GM23338 (cell line): Measurements from ENCODE around the gene APELA. TPM values are rescaled to one million over a fixed set of nuclear protein-coding genes. Genes with fewer than 3 reads are reported as not detected.

Source experiments
- ATAC-seq: fragments of 200-7000 bp; cut with Tn5 transposase; 3 replicates; pipeline ENCODE4 v1.9.1; 2020
- DNase-seq: peaks from one replicate; pipeline ENCODE4 v3.0.0-alpha.2; 2015; ENCODE audit warnings: low spot score
- H2AFZ ChIP-seq: fragments of 200-600 bp; sonication (generic); 2 replicates; pipeline ENCODE4 v1.8.0; 2016; ENCODE audit warnings: antibody characterized with exemption, mild to moderate bottlenecking, moderate library complexity
- H3F3A ChIP-seq: fragments of 200-600 bp; sonication (generic); replicated peaks from 2 replicates; pipeline ENCODE4 v1.8.0; 2017; ENCODE audit warnings: antibody characterized with exemption, mixed run types, low read depth
- H3K27ac ChIP-seq: fragments of 200-600 bp; sonication (generic); 2 replicates; pipeline ENCODE4 v1.6.1; 2016; ENCODE audit warnings: low read depth
- H3K27me3 ChIP-seq: fragments of 200-600 bp; sonication (generic); 2 replicates; pipeline ENCODE4 v1.8.0; 2016; ENCODE audit warnings: mild to moderate bottlenecking, mixed run types, moderate library complexity; ENCODE audit not compliant: insufficient read depth
- H3K36me3 ChIP-seq: fragments of 200-600 bp; sonication (generic); 2 replicates; pipeline ENCODE4 v1.8.0; 2016; ENCODE audit warnings: mild to moderate bottlenecking; ENCODE audit not compliant: insufficient read depth
- H3K4me1 ChIP-seq: fragments of 200-600 bp; sonication (generic); 2 replicates; pipeline ENCODE4 v1.8.0; 2016; ENCODE audit warnings: mild to moderate bottlenecking, moderate library complexity; ENCODE audit not compliant: insufficient read depth
- H3K4me2 ChIP-seq: fragments of 200-600 bp; sonication (generic); 2 replicates; pipeline ENCODE4 v1.7.1; 2017; ENCODE audit warnings: mixed run types
- H3K4me3 ChIP-seq: fragments of 200-600 bp; sonication (generic); 2 replicates; pipeline ENCODE4 v1.6.1; 2016; ENCODE audit warnings: mixed run types
- H3K79me2 ChIP-seq: fragments of 200-600 bp; sonication (generic); replicated peaks from 2 replicates; pipeline ENCODE4 v1.8.0; 2017; ENCODE audit warnings: mild to moderate bottlenecking; ENCODE audit not compliant: insufficient read depth
- H3K9me2 ChIP-seq: fragments of 200-600 bp; sonication (generic); 2 replicates; pipeline ENCODE4 v1.8.0; 2017; ENCODE audit not compliant: insufficient read depth
- H4K20me1 ChIP-seq: fragments of 200-600 bp; sonication (generic); replicated peaks from 2 replicates; pipeline ENCODE4 v1.8.0; 2017; ENCODE audit warnings: mild to moderate bottlenecking; ENCODE audit not compliant: insufficient read depth
- H3K27ac Mint-ChIP-seq: 2 replicates; pipeline ENCODE4 v1.8.0; 2020; ENCODE audit warnings: inconsistent platforms, mild to moderate bottlenecking, moderate library complexity, mixed read lengths
- H3K27me3 Mint-ChIP-seq: 3 replicates; pipeline ENCODE4 v1.8.0; 2022; ENCODE audit warnings: low read depth, mild to moderate bottlenecking, moderate library complexity, mixed read lengths, inconsistent platforms; ENCODE audit not compliant: insufficient read depth, poor library complexity
- H3K36me3 Mint-ChIP-seq: 3 replicates; pipeline ENCODE4 v1.8.0; 2021; ENCODE audit warnings: low read depth, mild to moderate bottlenecking, inconsistent platforms, moderate library complexity, mixed read lengths
- H3K4me1 Mint-ChIP-seq: 3 replicates; pipeline ENCODE4 v1.8.0; 2020; ENCODE audit warnings: mild to moderate bottlenecking, inconsistent platforms, mixed read lengths
- H3K4me3 Mint-ChIP-seq: 3 replicates; pipeline ENCODE4 v1.8.0; 2021; ENCODE audit warnings: moderate library complexity, mild to moderate bottlenecking, inconsistent platforms, mixed read lengths
- H3K9me3 Mint-ChIP-seq: 3 replicates; pipeline ENCODE4 v1.8.0; 2020; ENCODE audit warnings: moderate library complexity, mild to moderate bottlenecking, inconsistent platforms, mixed read lengths
- CREB1 ChIP-seq: fragments of 250-450 bp; sonication (Bioruptor Pico); IDR thresholded peaks from 2 replicates; pipeline ENCODE4 v1.5.0; 2020; ENCODE audit warnings: low read depth, mild to moderate bottlenecking, moderate library complexity
- CTCF ChIP-seq, 2 experiments: fragments of 200-600 bp in 1 of 2; sonication (generic) in 1 of 2; conservative IDR thresholded peaks; 2 replicates each; pipeline versions ENCODE4 v1.5.1 to v1.6.1; 2016 to 2017; ENCODE audit warnings: antibody characterized with exemption in 2 of 2, low read depth in 2 of 2, mild to moderate bottlenecking in 2 of 2, moderate library complexity in 1 of 2
- EZH2 ChIP-seq: fragments of 200-600 bp; sonication (generic); IDR thresholded peaks from one replicate; pipeline ENCODE4 v1.8.0; 2017; ENCODE audit warnings: antibody characterized with exemption, mild to moderate bottlenecking, low read depth; ENCODE audit not compliant: unreplicated experiment
- EZH2phosphoT487 ChIP-seq: fragments of 200-600 bp; sonication (generic); IDR thresholded peaks from one replicate; pipeline ENCODE4 v1.8.1; 2018; ENCODE audit warnings: antibody characterized with exemption; ENCODE audit not compliant: unreplicated experiment
- JUNB ChIP-seq: IDR thresholded peaks from one replicate; pipeline ENCODE4 v1.6.1; 2016; ENCODE audit warnings: antibody characterized with exemption; ENCODE audit not compliant: unreplicated experiment
- POLR2AphosphoS5 ChIP-seq: IDR thresholded peaks from 2 replicates; pipeline ENCODE4 v1.6.1; 2016; ENCODE audit warnings: antibody characterized with exemption, low read depth
- STAT1 ChIP-seq: IDR thresholded peaks from one replicate; pipeline ENCODE4 v1.6.1; 2016; ENCODE audit warnings: antibody characterized with exemption; ENCODE audit not compliant: unreplicated experiment
- ZNF114 ChIP-seq: fragments of 250-450 bp; sonication (Bioruptor Pico); IDR thresholded peaks from 2 replicates; pipeline ENCODE4 v1.5.0; 2020; ENCODE audit warnings: mild to moderate bottlenecking, moderate library complexity
- ZNF331 ChIP-seq: fragments of 250-450 bp; sonication (Bioruptor Pico); IDR thresholded peaks from 2 replicates; pipeline ENCODE4 v1.5.0; 2020; ENCODE audit warnings: low read depth, mild to moderate bottlenecking, moderate library complexity
- ZNF462 ChIP-seq: fragments of 250-450 bp; sonication (Bioruptor Pico); IDR thresholded peaks from 2 replicates; pipeline ENCODE4 v1.5.0; 2020; ENCODE audit warnings: mild to moderate bottlenecking, moderate library complexity
- polyA plus RNA-seq: library from polyadenylated mRNA; unstranded; fragments of >200 nt; fragmentation: Nextera tagmentation; extraction: Ambion mirVana; gene quantifications from 2 replicates; pipeline ENCODE4 v1.2.1, GENCODE V29; 2016
- total RNA-seq: library from RNA; depleted of rRNA; stranded (reverse); fragments of >200 nt; shearing (Covaris generic); gene quantifications from 2 replicates; pipeline ENCODE4 v1.2.3, GENCODE V29; 2014

APELA gene
- total and polyA plus RNA-seq, 2 experiments from 2014 or later = 114 to 213 TPM

GRCh38 chr4:164924670-164925238 lies 47.8 kb downstream of the APELA start:
- Histone ChIP-seq H3K27me3 (no peaks in the 10 kb centered on the region), H3K4me1 (no peaks in the 10 kb centered on the region), H3K9me2 (no peaks in the 10 kb centered on the region), H3F3A (no peaks in the 10 kb centered on the region), H3K4me2 (no peak overlapping the region), H3K4me3 (no peak overlapping the region), H3K27ac (no peak overlapping the region), H4K20me1 (no peaks in the 10 kb centered on the region), H2AFZ (no peak overlapping the region), H3K79me2 (no peaks in the 10 kb centered on the region), H3K36me3 (no peaks in the 10 kb centered on the region)
- no peak for DNase-seq
- no peaks in the 10 kb centered on the region for H3K9me3 Mint-ChIP-seq
- TF ChIP-seq JUNB (no peak), ZNF462 (CRISPR knock-in tag) (no peak), ZNF331 (no peak), STAT1 (no peak), EZH2 (no peak), CTCF (conservative IDR thresholded peaks at IDR 0.05; ENCODE audit: low read depth in 2 of 2) (no peak), POLR2AphosphoS5 (no peak), EZH2phosphoT487 (no peak), ZNF114 (CRISPR knock-in tag) (no peak), CREB1 (no peak)
- H3K27ac Mint-ChIP-seq = no peak overlapping the region
- H3K36me3 Mint-ChIP-seq = no peaks in the 10 kb centered on the region; the same call in 2 of the 3 replicates
- no peak overlapping the region for H3K4me3 Mint-ChIP-seq
- H3K4me1 Mint-ChIP-seq = no peaks in the 10 kb centered on the region
- peaks cover 1% of the 10 kb centered on the region for H3K27me3 Mint-ChIP-seq
- ATAC-seq = no peak
